GM23248 (cell line): ENCODE data around the gene PNKD. TPM values are rescaled to one million over a fixed set of nuclear protein-coding genes. Genes with fewer than 3 reads are reported as not detected.
A peak's percentile ranks its signal among the peaks of the same experiment; 100 is the strongest.

Source experiments
- DNase-seq: peaks from one replicate; pipeline ENCODE4 v3.0.0-alpha.2; 2015
- H2AFZ ChIP-seq: fragments of 200-600 bp; sonication (generic); 2 replicates; pipeline ENCODE4 v1.6.1; 2016; ENCODE audit warnings: antibody characterized with exemption
- H3F3A ChIP-seq: fragments of 200-600 bp; sonication (generic); 2 replicates; pipeline ENCODE4 v1.6.1; 2016; ENCODE audit warnings: mild to moderate bottlenecking, antibody characterized with exemption, mixed run types; ENCODE audit not compliant: insufficient read depth
- H3K27ac ChIP-seq: fragments of 200-600 bp; sonication (generic); 2 replicates; pipeline ENCODE4 v1.5.1; 2016; ENCODE audit warnings: mild to moderate bottlenecking
- H3K27me3 ChIP-seq: fragments of 200-600 bp; sonication (generic); replicated peaks from 2 replicates; pipeline ENCODE4 v1.6.1; 2016; ENCODE audit warnings: mild to moderate bottlenecking; ENCODE audit not compliant: insufficient read depth
- H3K36me3 ChIP-seq: fragments of 200-600 bp; sonication (generic); 2 replicates; pipeline ENCODE4 v1.6.1; 2016; ENCODE audit warnings: low read depth, mild to moderate bottlenecking
- H3K4me1 ChIP-seq: fragments of 200-600 bp; sonication (generic); 2 replicates; pipeline ENCODE4 v1.6.1; 2016; ENCODE audit warnings: mild to moderate bottlenecking; ENCODE audit not compliant: insufficient read depth
- H3K4me2 ChIP-seq: fragments of 200-600 bp; sonication (generic); one replicate; pipeline ENCODE4 v1.6.1; 2016; ENCODE audit warnings: mild to moderate bottlenecking; ENCODE audit not compliant: unreplicated experiment
- H3K4me3 ChIP-seq: fragments of 200-600 bp; sonication (generic); 2 replicates; pipeline ENCODE4 v1.5.1; 2016; ENCODE audit warnings: mild to moderate bottlenecking
- H3K79me2 ChIP-seq: fragments of 200-600 bp; sonication (generic); 2 replicates; pipeline ENCODE4 v1.6.1; 2016; ENCODE audit warnings: mild to moderate bottlenecking; ENCODE audit not compliant: insufficient read depth
- H3K9ac ChIP-seq: fragments of 200-600 bp; sonication (generic); 2 replicates; pipeline ENCODE4 v1.6.1; 2016; ENCODE audit warnings: mild to moderate bottlenecking
- H3K9me2 ChIP-seq: fragments of 200-600 bp; sonication (generic); 2 replicates; pipeline ENCODE4 v1.6.1; 2016; ENCODE audit warnings: mixed run types, mild to moderate bottlenecking, moderate library complexity; ENCODE audit not compliant: insufficient read depth
- H3K9me3 ChIP-seq: fragments of 200-600 bp; sonication (generic); one replicate; pipeline ENCODE4 v1.6.1; 2017; ENCODE audit warnings: low read depth
- H4K20me1 ChIP-seq: fragments of 200-600 bp; sonication (generic); 2 replicates; pipeline ENCODE4 v1.6.0; 2016; ENCODE audit not compliant: insufficient read depth
- EZH2 ChIP-seq: fragments of 200-600 bp; sonication (generic); IDR thresholded peaks from 2 replicates; pipeline ENCODE4 v1.6.1; 2018; ENCODE audit warnings: antibody characterized with exemption, mild to moderate bottlenecking; ENCODE audit not compliant: insufficient read depth, poor library complexity, severe bottlenecking
- EZH2phosphoT487 ChIP-seq: fragments of 200-600 bp; sonication (generic); IDR thresholded peaks from 2 replicates; pipeline ENCODE4 v1.6.1; 2018; ENCODE audit warnings: antibody characterized with exemption, moderate library complexity, mild to moderate bottlenecking, low read depth; ENCODE audit not compliant: insufficient read depth
- WGBS, 2 experiments: methylation state at CpG; one replicate each; pipeline ENCODE4 v1.1.6; 2015 to 2017; ENCODE audit warnings: low lambda C conversion rate in 2 of 2, low coverage in 1 of 2; ENCODE audit errors: missing lambda C conversion rate in 2 of 2; 5-methylcytosine and 5-hydroxymethylcytosine counted together
- in situ Hi-C: fragments of 300-500 bp; cut with MboI; formaldehyde crosslinking; loops from 2 replicates; pipeline ENCODE4 v1.15.0; 2020
- polyA plus RNA-seq: library from polyadenylated mRNA; unstranded; fragments of >200 nt; fragmentation: Nextera tagmentation; extraction: Ambion mirVana; gene quantifications from 2 replicates; pipeline ENCODE4 v1.2.1, GENCODE V29; 2016
- total RNA-seq: library from RNA; depleted of rRNA; stranded (reverse); fragments of >200 nt; shearing (Covaris generic); gene quantifications from 2 replicates; pipeline ENCODE4 v1.2.3, GENCODE V29; 2014

The PNKD gene
- total and polyA plus RNA-seq, 2 experiments from 2014 or later, result 28.6 to 82.7 TPM

DNA sequence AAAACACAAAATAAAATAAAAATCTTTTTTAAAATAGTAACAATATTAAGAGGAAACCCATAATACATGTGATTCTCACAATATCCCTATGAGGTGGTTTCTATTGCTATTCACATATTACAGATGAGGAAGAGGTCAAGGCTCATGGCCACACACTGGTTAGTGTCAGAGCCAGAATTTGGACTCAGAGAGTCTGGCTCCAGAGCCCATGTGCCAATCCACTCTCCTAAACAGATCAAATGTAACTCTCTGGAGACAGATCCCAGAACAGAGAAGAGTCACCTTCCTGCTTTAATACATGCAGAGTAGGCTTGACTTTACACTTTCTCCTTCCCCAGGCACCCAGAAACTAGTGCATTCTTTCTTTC, 101.6 kb downstream of the PNKD start:
- H3K9me2 ChIP-seq, result no peaks in the 10 kb centered on the region
- in situ Hi-C loops, result no loop called here
- no peaks in the 10 kb centered on the region for H3K79me2 ChIP-seq
- no peak overlapping the region for H3K4me3 ChIP-seq
- H3K27me3 ChIP-seq, result 0 out of 2 replicates have a peak, but pooled peaks cover 4% of the 10 kb centered on the region
- H3K4me2 ChIP-seq, result no peak overlapping the region
- H3K4me1 ChIP-seq, result 0 out of 2 replicates have a peak, but pooled peaks cover 7% of the 10 kb centered on the region
- no peak overlapping the region for H3K27ac ChIP-seq
- H3K9ac ChIP-seq, result no peak overlapping the region
- no peaks in the 10 kb centered on the region for H3K9me3 ChIP-seq
- H4K20me1 ChIP-seq, result no peaks in the 10 kb centered on the region
- TF ChIP-seq EZH2phosphoT487, result no peak
- no peak for TF ChIP-seq EZH2
- no peaks in the 10 kb centered on the region for H3F3A ChIP-seq
- no peak overlapping the region for H2AFZ ChIP-seq
- H3K36me3 ChIP-seq, result no peaks in the 10 kb centered on the region
- no peak for DNase-seq

DNA sequence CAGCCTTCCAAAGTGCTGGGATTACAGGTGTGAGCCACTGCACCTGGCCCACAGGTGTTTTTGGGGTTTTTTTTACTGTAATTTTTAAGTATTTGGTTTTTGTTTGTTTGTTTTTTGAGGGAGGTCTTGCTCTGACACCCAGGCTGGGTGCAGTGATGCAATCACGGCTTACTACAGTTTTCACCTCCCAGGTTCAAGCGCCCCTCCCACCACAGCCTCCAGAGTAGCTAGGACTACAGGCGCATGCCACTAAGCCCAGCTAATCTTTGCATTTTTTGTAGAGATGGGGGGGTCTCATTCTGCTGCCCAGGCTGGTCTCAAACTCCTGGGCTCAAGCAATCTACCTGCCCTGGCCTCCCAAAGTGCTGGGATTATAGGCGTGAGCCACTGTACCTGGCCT, 104.5 kb downstream of the PNKD start:
- WGBS, 2 experiments, result 47 to 54% methylated on average over 4 of the region's 4 CpGs
- Histone ChIP-seq H3K9me2 (no peaks in the 10 kb centered on the region), H2AFZ (no peak overlapping the region), H3K4me3 (no peak overlapping the region), H3K9ac (no peak overlapping the region), H3K27me3 (no peaks in the 10 kb centered on the region), H3K27ac (no peak overlapping the region), H3K79me2 (no peaks in the 10 kb centered on the region), H4K20me1 (no peaks in the 10 kb centered on the region), H3K36me3 (no peaks in the 10 kb centered on the region), H3K4me1 (0 out of 2 replicates have a peak, but pooled peaks cover 7% of the 10 kb centered on the region), H3F3A (no peaks in the 10 kb centered on the region), H3K4me2 (no peak overlapping the region), H3K9me3 (no peaks in the 10 kb centered on the region)
- TF ChIP-seq EZH2, result no peak
- no peak for TF ChIP-seq EZH2phosphoT487
- no peak for DNase-seq
- in situ Hi-C loops, result no loop called here

DNA sequence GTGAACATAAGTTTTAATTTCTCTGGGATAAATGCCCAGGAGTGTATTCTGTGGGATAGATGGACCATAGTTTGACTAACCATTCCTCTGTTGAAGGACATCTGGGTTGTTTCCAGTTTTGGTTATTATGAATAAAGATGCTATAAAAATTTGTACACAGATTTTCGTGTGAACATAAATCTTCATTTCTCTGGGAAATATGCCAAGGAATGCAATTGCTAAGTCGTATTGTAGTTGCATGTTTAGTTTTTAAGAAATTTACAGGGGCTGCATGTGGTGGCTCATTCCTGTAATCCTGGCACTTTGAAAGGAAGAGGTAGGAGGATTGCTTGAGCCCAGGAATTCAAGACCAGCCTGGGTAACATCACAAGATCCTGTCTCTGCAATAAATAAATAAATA, 104.9 kb downstream of the PNKD start:
- 5 to 7% methylated on average over 2 of the region's 2 CpGs for WGBS, 2 experiments
- Histone ChIP-seq H3K9ac (no peak overlapping the region), H3K9me3 (no peaks in the 10 kb centered on the region), H3F3A (no peaks in the 10 kb centered on the region), H3K79me2 (no peaks in the 10 kb centered on the region), H3K36me3 (no peaks in the 10 kb centered on the region), H3K4me3 (no peak overlapping the region), H3K4me1 (0 out of 2 replicates have a peak, but pooled peaks cover 7% of the 10 kb centered on the region), H2AFZ (no peak overlapping the region), H4K20me1 (no peaks in the 10 kb centered on the region), H3K9me2 (no peaks in the 10 kb centered on the region), H3K27ac (no peak overlapping the region), H3K27me3 (no peaks in the 10 kb centered on the region), H3K4me2 (no peak overlapping the region)
- TF ChIP-seq EZH2 (no peak), EZH2phosphoT487 (no peak)
- peak; percentile 53 for DNase-seq
- in situ Hi-C loops, result no loop called here

DNA sequence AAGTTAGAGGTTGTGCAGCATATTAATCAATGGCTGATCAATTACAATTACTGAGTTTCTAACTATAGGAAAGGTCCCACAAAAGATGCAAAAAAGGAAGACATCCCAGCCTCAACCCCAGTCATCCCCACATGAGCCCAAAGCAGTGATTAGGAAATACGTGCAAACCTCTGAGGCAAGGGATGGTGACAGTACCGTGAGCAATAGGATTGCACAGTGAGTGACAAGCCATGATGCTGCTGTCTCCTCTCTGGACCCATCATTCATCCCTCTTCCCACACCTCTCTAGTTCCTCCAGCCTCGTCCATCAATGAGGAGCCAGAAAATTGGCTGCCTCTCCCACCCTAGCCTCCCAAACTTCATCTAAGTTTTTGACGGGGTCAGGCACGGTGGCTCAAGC, 107.7 kb downstream of the PNKD start:
- no peak overlapping the region for H3K27ac ChIP-seq
- H3K9ac ChIP-seq, result no peak overlapping the region
- DNase-seq, result no peak
- no peaks in the 10 kb centered on the region for H3K9me2 ChIP-seq
- H3K79me2 ChIP-seq, result no peaks in the 10 kb centered on the region
- H4K20me1 ChIP-seq, result no peaks in the 10 kb centered on the region
- WGBS, 2 experiments, result 62 to 66% methylated on average over 5 of the region's 5 CpGs
- H3F3A ChIP-seq, result no peaks in the 10 kb centered on the region
- 0 out of 2 replicates have a peak, but pooled peaks cover 7% of the 10 kb centered on the region for H3K4me1 ChIP-seq
- no peak overlapping the region for H2AFZ ChIP-seq
- H3K4me3 ChIP-seq, result no peak overlapping the region
- no peaks in the 10 kb centered on the region for H3K9me3 ChIP-seq
- no peak for TF ChIP-seq EZH2phosphoT487
- TF ChIP-seq EZH2, result no peak
- H3K27me3 ChIP-seq, result no peaks in the 10 kb centered on the region
- in situ Hi-C loops, result no loop called here
- H3K36me3 ChIP-seq, result no peaks in the 10 kb centered on the region
- H3K4me2 ChIP-seq, result no peak overlapping the region

DNA sequence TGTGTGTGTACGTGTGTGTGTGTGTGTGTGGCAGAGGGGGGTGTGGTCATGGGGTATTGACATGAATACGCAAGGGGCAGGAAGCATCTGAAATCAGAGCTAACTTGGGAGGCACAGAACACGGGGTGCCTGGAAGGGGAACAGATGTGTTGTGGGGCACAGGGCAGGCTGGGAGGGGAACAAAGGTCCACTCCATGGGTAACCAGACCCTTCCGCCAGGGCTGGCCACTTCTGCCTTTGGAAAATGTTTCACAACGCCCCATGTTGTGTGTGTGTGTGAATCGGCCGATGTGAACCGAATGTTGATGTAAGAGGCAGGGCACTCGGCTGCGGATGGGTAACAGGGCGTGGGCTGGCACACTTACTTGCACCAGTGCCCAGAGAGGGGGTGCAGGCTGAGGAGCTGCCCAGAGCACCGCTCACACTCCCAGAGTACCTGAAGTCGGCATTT, 111.6 kb downstream of the PNKD start, which contains the start of gene SLC11A1:
TSS of gene SLC11A1 (plus strand) at position 358 of the 451 bp plus-strand sequence. CDS start 96 bp downstream, outside the sequence.
- WGBS, 2 experiments, result 81% methylated on average over 13 of the region's 13 CpGs
- in situ Hi-C loops, result no loop called here

More for the DNA sequence above, 111.6 kb downstream of the PNKD start, which contains the start of gene SLC11A1:
- no peaks in the 10 kb centered on the region for H3K9me2 ChIP-seq
- DNase-seq, result no peak
- H3K4me2 ChIP-seq, result no peak within 1 kb of the TSS
- no peaks in the 10 kb centered on the region for H3K9me3 ChIP-seq
- H3K36me3 ChIP-seq, result no peaks in the 10 kb centered on the region
- TF ChIP-seq EZH2 (no peak), EZH2phosphoT487 (no peak)
- H3K4me3 ChIP-seq, result no peak within 1 kb of the TSS
- H3K79me2 ChIP-seq, result no peaks in the 10 kb centered on the region
- H3F3A ChIP-seq, result no peaks in the 10 kb centered on the region
- no peaks in the 10 kb centered on the region for H4K20me1 ChIP-seq
- no peak within 1 kb of the TSS for H3K27ac ChIP-seq
- no peaks in the 10 kb centered on the region for H3K4me1 ChIP-seq
- H3K9ac ChIP-seq, result no peak within 1 kb of the TSS
- H3K27me3 ChIP-seq, result no peaks in the 10 kb centered on the region
- no peak within 1 kb of the TSS for H2AFZ ChIP-seq
